ENCODE measurements around the gene FOXC1.

FOXC1 gene

DNA sequence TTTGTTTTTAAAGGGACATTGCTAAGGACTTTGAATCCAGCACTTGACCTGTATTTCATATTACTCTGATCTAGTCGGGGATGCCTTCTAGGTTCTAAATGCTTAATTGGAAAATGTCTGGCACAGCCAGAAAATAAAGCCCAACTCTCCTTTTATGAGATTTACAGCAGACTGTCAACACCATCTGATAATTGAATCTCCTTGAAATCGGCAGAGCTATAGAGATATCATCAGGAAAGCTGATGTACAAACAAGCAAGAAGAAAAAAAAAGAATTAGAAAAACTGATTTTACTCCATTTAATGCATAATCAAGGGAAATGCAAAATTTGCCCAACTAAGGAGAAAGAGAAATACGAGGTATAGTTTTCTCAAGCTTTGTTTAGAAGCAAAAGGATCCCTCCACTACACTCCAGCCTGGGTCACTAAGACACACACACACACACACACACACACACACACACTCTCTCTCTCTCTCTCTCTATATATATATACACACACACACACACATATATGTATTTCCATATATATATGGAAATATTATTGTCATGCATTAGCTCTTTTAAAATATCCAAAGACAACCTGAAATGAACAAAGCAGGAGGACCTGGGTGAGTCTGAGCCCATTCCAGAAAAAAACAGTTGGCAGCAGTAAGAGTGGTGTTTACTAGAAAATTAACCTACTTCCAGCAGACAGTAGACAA lies 9.5 kb upstream of the FOXC1 start:
- no peak for DNase-seq

DNA sequence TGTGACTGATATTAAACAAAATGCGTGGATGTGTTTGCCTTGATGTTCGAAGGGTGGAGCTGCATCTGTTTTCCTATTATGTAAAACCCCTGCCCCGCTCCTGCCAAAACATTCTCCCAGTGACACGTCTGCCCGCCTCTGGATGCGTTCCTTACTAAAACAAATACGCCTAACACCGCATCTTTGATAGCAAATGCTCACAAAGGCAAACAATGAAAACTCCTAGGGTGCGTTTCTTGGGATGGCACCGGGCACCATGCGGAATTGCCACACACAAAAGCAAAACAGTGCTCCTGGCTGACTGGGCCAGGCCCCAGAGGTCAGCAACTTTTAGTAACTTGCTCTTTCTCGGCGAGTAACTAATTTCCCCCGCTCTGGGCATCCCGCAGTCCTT lies 9.0 kb upstream of the FOXC1 start:
- DNase-seq = no peak

DNA sequence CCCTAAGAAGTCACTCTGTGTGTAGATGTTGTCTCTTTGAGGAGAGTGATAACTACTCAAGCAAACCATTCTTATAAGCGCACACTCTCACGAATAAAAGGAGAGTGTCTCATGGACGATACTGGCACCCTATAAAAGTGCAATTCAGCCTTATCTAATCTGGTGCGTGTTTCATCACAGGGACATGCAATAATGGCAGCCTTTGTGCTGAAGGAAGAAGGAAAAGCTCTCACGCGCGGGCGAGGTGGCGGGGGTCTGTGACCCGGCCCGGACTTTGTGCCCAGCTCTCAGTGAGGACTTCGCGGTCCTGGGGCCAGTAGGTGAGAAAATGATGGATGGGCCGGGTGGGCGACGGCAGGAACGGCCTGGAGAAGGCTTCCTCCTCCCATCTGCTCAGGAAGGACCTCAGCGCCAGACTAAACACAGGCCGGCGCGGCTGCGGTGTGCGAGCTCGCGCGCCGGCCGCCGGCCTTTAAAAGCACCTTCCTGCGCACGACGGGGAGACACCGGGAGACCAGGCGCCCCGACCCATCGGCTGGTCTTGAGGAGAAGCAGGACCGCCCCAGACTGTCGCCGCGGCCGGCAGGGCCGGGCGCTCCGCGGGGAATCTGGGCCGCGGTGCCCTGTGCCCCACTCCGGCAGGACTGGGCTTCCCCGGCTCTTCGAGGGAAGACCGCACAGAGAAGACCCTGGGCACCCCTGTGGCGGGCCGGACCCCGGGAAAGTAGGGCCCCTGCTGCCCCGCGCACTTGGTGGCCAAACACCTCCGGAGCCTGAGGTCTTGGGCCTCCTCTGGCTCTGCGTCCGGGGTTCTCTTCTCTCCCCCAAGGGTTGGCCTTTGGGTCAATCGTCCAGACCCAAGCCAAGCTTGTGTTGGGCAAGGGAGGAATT lies 8.3 kb upstream of the FOXC1 start:
- no peak for DNase-seq

DNA sequence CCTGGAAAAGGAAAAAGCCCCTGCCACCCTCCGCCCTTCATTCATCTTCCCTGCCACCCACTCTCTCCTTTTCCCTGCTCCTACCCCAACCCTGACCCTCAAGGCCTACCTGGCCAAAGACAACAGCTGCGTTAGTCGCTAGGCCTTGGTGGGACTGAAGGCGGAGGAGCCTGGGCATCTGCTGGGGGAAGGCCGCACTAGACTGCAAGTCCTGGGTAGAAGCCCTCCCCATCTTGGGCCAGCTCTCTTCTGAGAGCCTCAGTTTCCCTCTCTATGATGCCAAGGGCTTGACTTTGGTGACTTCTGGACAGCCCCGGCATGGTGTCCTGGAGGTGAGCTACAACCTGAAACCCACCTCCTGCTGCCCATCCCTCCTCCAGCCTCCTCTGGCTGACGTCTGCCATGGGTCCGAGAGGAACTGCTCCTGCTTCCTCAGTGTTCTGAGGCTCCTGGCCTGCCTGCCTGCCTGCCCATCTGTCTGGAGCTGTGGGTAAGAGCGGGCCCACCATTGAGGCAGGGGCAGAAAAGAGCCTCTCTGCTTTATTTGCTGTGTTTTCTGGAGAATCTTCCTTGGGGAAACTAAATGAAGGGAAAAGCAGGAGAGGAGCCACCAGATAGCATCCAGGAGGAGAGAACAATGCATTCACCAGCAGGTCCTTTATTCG lies 7.5 kb upstream of the FOXC1 start:
- no peak for DNase-seq

DNA sequence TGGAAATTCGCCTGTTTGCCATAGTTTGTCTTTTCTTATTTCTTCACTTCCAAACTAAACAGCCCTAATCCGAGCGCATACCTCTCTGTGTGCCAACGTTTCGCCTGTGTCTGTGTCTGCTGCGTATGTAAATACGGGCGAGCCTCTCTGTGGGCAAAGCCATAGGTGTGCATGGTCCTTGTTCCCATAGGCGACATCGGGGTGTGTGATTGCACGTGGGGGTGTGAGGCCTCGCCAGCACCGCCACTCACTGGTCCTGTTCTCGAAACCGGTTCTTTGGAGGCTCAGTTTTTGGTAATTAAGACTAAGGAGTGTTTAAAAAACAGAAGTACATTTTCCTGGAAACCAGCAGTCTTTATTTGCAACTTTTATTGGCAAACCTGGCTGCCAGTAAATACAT lies 6.0 kb upstream of the FOXC1 start:
- DNase-seq = no peak

DNA sequence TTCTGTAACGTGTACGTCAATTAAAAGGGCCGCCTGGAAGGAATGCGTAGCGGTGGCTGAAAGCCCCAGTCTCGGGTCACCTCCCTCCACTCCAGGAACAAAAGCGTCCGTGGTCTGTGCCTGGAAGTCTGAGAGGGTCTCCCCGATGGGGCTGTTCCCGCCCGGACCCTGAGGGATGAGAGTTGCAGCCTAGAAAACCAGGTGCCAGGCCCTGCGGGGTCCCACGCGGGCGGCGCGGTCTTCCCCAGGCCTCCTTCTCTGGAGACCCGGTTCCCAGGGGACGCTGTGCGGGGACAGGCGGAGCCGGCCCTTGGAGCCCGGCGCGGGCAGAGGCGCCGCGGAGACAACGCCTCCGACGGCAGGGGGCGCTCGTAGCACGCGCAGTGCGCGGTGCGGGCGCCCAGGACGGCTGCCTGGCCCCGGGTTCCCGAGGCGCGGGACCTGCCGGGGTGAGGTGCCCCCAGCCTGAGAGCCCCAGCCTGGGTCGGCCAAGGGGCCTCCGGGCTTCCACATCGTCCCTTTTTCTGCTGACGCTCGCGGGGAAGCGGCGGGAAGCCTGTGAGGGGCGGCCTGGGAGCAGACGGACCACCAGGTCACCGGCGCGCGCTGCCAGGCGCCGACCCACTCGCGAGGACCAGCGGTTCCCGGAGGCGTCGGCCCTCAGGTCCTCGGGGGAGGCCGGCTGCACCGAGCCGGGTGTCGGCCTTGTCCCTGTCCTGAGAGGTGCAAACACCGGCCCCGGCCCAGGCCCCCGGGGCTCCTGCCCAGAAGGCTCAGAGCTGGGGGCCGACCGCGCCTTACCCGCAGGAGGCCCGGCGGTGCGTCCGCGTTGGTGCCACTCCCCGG lies 5.3 kb upstream of the FOXC1 start:
- DNase-seq = peak; percentile 63

DNA sequence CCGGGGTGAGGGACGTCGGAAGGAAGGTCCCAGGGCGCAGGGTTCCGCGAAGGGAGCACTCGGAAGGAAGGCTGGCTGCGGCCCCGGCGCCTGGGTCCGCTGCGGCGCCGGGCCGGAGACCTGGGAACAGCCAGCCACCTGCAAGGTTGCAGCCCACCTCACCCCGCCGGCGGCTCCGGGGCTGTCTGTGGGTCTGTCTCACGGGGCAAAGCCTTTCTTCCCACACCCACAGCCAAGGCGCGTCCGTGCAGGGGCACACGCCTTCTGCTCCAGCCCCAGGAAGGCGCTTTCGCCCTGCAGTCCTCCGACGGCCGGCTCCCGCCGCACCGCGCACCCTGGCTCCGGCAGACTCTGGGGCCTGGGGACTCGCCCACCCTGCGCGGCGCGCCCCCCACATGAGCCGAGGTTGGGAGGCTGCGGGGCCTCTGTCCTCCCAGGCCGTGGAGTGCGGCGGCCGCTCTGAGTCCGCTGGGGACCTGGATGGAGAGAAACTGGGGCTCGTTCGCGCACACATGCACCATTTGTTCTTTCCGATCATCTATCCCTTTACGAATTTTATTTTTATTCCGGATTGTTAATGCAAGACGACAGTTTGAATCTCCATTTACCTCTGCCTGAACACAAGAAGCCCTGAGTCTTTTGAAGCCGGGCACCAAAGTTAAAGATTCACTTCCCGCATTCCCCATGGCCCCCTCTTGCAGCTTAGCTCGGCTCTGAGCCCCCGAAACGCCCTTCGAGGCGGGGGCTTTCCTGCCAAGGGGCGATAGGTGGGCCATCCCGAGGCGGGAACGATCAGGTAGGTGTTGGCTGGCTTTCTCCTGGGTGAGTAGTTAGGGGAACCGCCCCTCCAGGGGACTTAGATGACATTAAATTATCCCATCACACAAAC lies 4.5 kb upstream of the FOXC1 start:
- no peak for DNase-seq

DNA sequence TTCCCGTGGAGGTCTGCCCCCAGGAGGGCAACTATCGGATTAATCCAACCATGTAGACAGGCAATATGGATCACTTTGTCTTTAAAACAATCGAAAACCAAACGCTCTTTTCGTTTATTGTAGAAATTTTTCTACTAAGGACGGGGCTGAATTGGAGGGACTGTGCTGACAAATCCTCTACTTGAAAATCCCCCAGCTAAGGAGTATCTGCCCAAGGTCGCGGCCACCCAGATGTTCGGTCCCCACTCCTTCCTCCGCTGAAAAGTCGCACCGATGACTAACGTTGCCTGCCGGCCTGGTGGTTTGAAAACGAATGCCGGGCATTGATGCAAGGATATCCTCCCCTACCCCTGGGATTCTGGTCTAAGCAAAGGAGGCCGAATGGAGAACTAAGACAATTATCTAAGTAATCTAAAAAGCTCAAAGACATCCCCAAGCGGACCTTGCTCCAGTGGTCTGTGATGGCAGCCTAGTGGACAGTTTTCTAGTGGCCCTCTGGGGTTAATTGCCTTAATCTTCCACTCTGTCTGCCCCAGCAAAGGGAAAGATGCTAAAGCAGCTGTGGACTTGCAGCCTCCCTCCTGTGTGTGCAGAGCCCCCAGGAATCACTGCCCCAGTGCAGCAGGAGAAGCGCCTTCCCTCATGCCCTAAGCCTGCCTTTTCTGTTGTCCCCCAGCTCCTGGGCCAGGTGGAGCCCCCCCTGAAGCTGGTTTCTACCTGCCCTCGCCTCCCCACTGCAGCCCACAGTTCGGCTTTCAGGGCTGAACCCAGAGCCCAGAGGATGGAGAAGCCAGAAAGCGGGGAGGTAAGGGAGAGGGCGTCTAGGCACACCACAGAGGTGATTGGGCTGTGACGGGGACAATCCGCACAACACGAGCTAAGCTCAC lies 3.6 kb upstream of the FOXC1 start:
- DNase-seq = no peak

DNA sequence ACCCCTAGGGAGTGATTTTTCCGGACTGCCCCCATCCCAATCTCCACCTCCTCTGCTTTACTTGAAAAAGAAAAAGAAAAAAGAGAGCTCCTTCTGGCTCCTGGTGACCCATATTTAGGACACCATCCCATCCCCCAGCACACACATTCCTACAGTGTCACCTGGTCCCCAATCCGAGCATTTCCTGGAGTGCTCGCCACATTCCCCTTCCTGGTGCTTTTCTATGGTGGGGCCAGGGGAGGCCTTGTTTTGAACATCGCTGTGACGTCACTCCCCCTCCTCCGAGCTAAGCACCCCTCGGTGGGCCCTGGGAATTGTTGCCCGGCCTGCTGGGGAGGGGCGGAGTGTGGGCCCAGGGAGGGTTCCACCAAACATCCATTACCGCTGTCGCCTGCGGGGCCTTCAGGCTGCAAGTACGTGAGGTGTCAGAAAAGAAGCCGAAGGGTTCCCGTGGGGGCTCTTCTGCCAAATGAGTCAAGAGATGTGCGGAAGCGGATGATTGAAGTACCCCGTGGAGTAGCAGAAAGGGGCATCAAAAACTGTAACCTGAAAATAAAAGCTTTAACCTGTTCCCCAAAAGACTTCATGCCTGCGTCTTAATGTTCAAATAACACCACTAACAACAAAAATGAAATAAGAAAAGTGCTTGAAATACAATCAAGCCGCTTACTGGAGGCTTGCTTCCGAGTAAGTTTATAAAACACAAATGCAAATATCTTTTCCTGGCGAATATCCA lies 2.8 kb upstream of the FOXC1 start:
- no peak for DNase-seq

DNA sequence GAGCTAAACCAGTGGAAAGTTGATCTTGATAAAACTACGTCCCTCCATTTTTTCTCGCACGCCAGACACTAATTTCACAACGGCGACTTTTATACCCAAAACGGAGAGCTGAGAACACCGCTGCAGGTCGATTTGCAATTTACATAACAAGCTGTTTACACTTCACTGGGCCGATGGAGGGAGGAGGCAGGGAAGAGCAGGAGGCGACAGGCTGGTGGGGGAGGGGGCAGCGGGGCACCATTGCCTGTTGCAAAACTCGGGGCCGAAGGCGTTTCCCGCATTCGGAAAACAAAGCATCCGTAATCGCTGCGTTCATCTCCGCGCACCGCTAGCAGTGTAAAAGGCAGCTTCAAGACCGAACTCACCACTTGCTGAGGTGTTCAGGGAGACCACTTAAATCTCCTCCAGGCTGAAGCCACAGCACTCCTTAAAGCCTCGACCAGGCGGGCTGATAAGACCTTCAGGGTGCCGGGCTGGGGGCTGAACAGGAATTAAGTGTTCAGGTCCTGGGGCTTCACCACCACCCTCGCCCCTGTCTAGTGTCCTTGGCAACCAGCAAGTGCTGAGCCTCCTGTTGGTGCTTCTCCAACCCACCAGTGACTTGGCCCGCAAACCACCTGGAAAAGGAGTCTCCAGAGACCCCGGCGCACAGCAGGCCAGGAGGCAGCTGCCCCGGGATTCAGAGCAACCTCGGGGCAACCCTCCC lies 2.0 kb upstream of the FOXC1 start:
- peak; percentile 57 for DNase-seq

DNA sequence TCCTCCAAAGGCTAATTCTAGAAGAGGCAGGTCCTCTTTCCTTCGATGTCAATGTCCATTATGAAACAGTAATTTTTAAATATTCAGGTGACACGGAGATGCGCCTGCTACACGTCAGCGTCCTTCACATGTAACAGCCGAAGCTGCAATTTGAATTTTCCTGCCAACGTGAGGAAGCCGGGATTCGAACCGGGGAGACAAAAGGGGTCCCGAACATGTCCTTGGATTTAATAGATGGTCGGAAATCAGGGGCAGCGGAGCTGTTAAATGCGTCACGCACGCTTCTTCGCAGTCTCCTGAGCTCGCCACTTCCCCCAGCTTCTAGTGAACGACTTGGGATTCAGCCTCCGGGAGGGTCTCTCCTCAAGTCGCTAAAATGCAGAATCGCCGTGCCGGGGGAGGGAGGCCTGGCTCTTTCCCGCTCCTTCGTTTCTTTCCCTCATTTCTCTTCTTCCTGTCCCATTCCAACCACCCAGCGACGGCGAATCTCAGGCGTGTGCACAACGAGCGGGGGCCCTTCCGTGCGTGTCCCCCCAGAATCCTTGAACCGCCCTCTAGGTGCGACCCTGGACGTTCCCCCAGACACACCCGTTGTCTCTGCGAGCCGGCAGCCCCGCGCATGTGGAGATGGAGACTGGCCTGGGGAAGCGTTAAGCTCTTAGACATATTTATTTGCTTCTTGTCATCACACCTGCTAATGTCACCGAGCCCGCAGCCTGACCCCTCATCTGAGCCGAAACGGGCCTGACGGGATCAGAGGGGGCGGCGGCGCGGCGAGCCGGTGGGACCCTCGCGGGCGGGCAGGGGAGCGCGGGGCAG lies 1.3 kb upstream of the FOXC1 start:
- DNase-seq = no peak

DNA sequence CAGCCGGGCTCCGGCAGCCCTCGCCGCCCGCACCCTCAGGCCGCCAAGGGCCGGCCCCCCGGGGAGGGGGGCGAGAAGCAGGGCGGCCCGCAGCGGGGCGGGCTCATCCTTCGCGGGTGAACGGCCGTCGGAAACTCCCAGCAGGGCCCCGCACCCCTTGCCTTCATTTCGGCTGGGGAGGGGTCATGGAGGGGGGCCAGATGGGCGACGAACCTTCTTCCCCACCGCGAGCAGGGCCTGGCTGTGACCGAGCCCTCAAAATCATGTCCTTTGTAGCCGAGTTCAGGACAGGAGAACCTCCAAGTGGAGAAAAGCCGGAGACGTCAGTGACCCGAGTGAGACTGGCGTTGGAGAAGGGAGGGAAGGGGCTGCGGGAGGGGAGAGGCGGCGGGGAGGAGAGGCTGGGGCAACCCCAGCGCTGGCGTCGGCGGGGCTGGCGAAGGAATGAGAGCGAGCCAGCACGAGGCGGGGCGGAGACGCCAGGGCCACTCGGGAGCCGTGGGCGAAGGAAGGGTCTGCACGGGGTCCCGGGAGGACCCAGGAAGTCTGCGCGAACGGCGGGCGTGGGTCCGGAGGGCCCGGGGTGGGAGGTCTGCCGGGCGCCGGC lies 571 bp upstream of the FOXC1 start:
- DNase-seq = peak; percentile 26

DNA sequence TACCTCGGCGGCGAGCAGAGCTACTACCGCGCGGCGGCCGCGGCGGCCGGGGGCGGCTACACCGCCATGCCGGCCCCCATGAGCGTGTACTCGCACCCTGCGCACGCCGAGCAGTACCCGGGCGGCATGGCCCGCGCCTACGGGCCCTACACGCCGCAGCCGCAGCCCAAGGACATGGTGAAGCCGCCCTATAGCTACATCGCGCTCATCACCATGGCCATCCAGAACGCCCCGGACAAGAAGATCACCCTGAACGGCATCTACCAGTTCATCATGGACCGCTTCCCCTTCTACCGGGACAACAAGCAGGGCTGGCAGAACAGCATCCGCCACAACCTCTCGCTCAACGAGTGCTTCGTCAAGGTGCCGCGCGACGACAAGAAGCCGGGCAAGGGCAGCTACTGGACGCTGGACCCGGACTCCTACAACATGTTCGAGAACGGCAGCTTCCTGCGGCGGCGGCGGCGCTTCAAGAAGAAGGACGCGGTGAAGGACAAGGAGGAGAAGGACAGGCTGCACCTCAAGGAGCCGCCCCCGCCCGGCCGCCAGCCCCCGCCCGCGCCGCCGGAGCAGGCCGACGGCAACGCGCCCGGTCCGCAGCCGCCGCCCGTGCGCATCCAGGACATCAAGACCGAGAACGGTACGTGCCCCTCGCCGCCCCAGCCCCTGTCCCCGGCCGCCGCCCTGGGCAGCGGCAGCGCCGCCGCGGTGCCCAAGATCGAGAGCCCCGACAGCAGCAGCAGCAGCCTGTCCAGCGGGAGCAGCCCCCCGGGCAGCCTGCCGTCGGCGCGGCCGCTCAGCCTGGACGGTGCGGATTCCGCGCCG lies 994 bp downstream of the FOXC1 start:
- peak; percentile 25 for DNase-seq

DNA sequence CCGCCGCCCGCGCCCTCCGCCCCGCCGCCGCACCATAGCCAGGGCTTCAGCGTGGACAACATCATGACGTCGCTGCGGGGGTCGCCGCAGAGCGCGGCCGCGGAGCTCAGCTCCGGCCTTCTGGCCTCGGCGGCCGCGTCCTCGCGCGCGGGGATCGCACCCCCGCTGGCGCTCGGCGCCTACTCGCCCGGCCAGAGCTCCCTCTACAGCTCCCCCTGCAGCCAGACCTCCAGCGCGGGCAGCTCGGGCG lies 1.5 kb downstream of the FOXC1 start:
- no peak for DNase-seq

DNA sequence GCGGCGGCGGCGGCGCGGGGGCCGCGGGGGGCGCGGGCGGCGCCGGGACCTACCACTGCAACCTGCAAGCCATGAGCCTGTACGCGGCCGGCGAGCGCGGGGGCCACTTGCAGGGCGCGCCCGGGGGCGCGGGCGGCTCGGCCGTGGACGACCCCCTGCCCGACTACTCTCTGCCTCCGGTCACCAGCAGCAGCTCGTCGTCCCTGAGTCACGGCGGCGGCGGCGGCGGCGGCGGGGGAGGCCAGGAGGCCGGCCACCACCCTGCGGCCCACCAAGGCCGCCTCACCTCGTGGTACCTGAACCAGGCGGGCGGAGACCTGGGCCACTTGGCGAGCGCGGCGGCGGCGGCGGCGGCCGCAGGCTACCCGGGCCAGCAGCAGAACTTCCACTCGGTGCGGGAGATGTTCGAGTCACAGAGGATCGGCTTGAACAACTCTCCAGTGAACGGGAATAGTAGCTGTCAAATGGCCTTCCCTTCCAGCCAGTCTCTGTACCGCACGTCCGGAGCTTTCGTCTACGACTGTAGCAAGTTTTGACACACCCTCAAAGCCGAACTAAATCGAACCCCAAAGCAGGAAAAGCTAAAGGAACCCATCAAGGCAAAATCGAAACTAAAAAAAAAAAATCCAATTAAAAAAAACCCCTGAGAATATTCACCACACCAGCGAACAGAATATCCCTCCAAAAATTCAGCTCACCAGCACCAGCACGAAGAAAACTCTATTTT lies 2.0 kb downstream of the FOXC1 start:
- DNase-seq = peak; percentile 41

DNA sequence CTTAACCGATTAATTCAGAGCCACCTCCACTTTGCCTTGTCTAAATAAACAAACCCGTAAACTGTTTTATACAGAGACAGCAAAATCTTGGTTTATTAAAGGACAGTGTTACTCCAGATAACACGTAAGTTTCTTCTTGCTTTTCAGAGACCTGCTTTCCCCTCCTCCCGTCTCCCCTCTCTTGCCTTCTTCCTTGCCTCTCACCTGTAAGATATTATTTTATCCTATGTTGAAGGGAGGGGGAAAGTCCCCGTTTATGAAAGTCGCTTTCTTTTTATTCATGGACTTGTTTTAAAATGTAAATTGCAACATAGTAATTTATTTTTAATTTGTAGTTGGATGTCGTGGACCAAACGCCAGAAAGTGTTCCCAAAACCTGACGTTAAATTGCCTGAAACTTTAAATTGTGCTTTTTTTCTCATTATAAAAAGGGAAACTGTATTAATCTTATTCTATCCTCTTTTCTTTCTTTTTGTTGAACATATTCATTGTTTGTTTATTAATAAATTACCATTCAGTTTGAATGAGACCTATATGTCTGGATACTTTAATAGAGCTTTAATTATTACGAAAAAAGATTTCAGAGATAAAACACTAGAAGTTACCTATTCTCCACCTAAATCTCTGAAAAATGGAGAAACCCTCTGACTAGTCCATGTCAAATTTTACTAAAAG lies 2.7 kb downstream of the FOXC1 start:
- DNase-seq = no peak
